ENCODE data around the gene KCNIP4. TPM values are rescaled to one million over a fixed set of nuclear protein-coding genes. Genes with fewer than 3 reads are reported as not detected.

Gene KCNIP4
- total and polyA plus RNA-seq, 2 donors (not counting 1 experiment from before 2014, with no cell fraction given): not detected

DNA sequence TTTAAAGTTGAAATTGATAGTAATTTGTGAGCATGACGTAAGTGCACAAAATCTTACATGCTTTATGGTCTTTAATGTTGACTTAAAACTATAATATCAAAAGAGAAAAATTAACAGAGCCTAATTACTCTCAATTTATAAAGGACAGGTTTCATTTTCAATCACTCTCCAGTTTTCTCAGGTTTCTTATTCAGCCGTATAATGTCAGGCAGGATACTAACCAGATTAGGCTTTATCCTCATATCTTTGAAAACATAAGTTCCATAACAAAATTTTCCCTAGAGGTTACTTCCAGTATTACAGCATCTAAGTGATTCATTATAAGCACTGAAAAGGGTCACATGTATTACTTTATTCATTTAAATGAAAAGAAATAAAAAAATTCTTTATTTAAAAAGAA is 756.2 kb downstream of the KCNIP4 start:
- no peak overlapping the region for H3K9ac ChIP-seq (ENCODE audit: low read length)
- intact Hi-C loops (cut with micrococcal nuclease): no loop called here
- no peak overlapping the region for H3K4me3 ChIP-seq (ENCODE audit: control extremely low read depth in 1 of 5, extremely low read depth in 1 of 5, insufficient read depth in 1 of 5, low read depth in 2 of 5, low read length in 4 of 5)
- Mint-ChIP-seq H3K27ac (no peak overlapping the region), H3K4me3 (no peak overlapping the region), H3K27me3 (no peaks in the 10 kb centered on the region), H3K4me1 (no peaks in the 10 kb centered on the region), H3K9me3 (ENCODE audit: insufficient read depth) (peaks cover 2% of the 10 kb centered on the region)
- no peak overlapping the region for H3K27ac ChIP-seq (ENCODE audit: low read length in 2 of 2)
- no peak for ATAC-seq (ENCODE audit: low read depth)
- ChIA-PET CTCF (no interaction called here), POLR2A (no interaction called here)
- WGBS (ENCODE audit: insufficient coverage): no CpG with 5 or more reads among the region's 2 CpGs
- no peaks in the 10 kb centered on the region for H3K36me3 ChIP-seq (replicated peaks in 1 of 2; ENCODE audit: control extremely low read depth in 1 of 2, control insufficient read depth in 1 of 2, extremely low read depth in 1 of 2, insufficient read depth in 2 of 2, low read length in 1 of 2)
- H3K79me2 ChIP-seq (ENCODE audit: control insufficient read depth, insufficient read depth, low read length): no peaks in the 10 kb centered on the region
- H3K4me1 ChIP-seq (ENCODE audit: control insufficient read depth in 2 of 2, insufficient read depth in 2 of 2, low read length in 2 of 2): no peaks in the 10 kb centered on the region
- DNase-seq: no peak
- TF ChIP-seq, protein P1, sequence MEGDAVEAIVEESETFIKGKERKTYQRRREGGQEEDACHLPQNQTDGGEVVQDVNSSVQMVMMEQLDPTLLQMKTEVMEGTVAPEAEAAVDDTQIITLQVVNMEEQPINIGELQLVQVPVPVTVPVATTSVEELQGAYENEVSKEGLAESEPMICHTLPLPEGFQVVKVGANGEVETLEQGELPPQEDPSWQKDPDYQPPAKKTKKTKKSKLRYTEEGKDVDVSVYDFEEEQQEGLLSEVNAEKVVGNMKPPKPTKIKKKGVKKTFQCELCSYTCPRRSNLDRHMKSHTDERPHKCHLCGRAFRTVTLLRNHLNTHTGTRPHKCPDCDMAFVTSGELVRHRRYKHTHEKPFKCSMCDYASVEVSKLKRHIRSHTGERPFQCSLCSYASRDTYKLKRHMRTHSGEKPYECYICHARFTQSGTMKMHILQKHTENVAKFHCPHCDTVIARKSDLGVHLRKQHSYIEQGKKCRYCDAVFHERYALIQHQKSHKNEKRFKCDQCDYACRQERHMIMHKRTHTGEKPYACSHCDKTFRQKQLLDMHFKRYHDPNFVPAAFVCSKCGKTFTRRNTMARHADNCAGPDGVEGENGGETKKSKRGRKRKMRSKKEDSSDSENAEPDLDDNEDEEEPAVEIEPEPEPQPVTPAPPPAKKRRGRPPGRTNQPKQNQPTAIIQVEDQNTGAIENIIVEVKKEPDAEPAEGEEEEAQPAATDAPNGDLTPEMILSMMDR (IDR thresholded peaks at IDR 0.05): no peak
- TF ChIP-seq EZH2 (IDR thresholded peaks at IDR 0.05; ENCODE audit: borderline replicate concordance, insufficient read depth, low read depth, low read length, poor library complexity, severe bottlenecking): no peak
- H2AFZ ChIP-seq (ENCODE audit: insufficient read depth, low read depth, low read length, poor library complexity, severe bottlenecking): no peak overlapping the region
- peaks cover 0 to 3% (median 0%) of the 10 kb centered on the region in 3 donors for H3K9me3 ChIP-seq (ENCODE audit: control extremely low read depth in 1 of 3, control insufficient read depth in 2 of 3, insufficient read depth in 1 of 3, low read length in 2 of 3)
- no peaks in the 10 kb centered on the region for H3K27me3 ChIP-seq (replicated peaks in 1 of 4; ENCODE audit: control extremely low read depth in 1 of 4, control insufficient read depth in 3 of 4, insufficient read depth in 4 of 4, low read length in 3 of 4)
- H4K20me1 ChIP-seq (ENCODE audit: control insufficient read depth, insufficient read depth, low read length, poor library complexity, severe bottlenecking): no peaks in the 10 kb centered on the region
- H3K4me2 ChIP-seq (replicated peaks; ENCODE audit: low read depth, low read length, poor library complexity, severe bottlenecking): no peak overlapping the region

DNA sequence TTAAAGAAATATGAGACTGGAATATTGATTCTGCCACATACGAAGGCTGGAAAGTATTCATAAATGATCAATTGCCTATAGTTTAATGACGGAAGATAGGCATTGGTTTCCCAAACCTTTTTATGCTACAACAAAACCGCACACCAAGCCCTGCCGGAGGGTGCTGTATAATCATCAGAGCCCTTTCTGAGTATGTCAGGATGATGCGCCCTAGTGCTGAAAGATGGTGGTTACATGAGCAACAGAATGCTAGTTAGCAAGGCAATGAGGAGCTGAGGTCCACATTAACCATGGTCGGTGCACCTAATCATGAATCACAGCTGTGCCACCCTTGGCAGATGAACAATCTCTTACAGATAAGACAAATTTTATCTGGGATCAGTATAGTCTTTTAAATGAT is 757.3 kb downstream of the KCNIP4 start:
- TF ChIP-seq, protein P1 (IDR thresholded peaks at IDR 0.05): no peak
- TF ChIP-seq EZH2 (IDR thresholded peaks at IDR 0.05; ENCODE audit: borderline replicate concordance, insufficient read depth, low read depth, low read length, poor library complexity, severe bottlenecking): no peak
- Mint-ChIP-seq H3K27me3 (no peaks in the 10 kb centered on the region), H3K4me1 (no peaks in the 10 kb centered on the region), H3K27ac (no peak overlapping the region), H3K4me3 (no peak overlapping the region), H3K9me3 (ENCODE audit: insufficient read depth) (peaks cover 2% of the 10 kb centered on the region)
- Histone ChIP-seq H3K79me2 (ENCODE audit: control insufficient read depth, insufficient read depth, low read length) (no peaks in the 10 kb centered on the region), H3K36me3 (replicated peaks in 1 of 2; ENCODE audit: control extremely low read depth in 1 of 2, control insufficient read depth in 1 of 2, extremely low read depth in 1 of 2, insufficient read depth in 2 of 2, low read length in 1 of 2) (no peaks in the 10 kb centered on the region), H3K9ac (ENCODE audit: low read length) (no peak overlapping the region), H4K20me1 (ENCODE audit: control insufficient read depth, insufficient read depth, low read length, poor library complexity, severe bottlenecking) (no peaks in the 10 kb centered on the region), H3K27me3 (replicated peaks in 1 of 4; ENCODE audit: control extremely low read depth in 1 of 4, control insufficient read depth in 3 of 4, insufficient read depth in 4 of 4, low read length in 3 of 4) (no peaks in the 10 kb centered on the region), H3K4me2 (replicated peaks; ENCODE audit: low read depth, low read length, poor library complexity, severe bottlenecking) (no peak overlapping the region), H3K4me1 (ENCODE audit: control insufficient read depth in 2 of 2, insufficient read depth in 2 of 2, low read length in 2 of 2) (no peaks in the 10 kb centered on the region), H3K4me3 (ENCODE audit: control extremely low read depth in 1 of 5, extremely low read depth in 1 of 5, insufficient read depth in 1 of 5, low read depth in 2 of 5, low read length in 4 of 5) (no peak overlapping the region), H2AFZ (ENCODE audit: insufficient read depth, low read depth, low read length, poor library complexity, severe bottlenecking) (no peak overlapping the region), H3K9me3 (ENCODE audit: control extremely low read depth in 1 of 3, control insufficient read depth in 2 of 3, insufficient read depth in 1 of 3, low read length in 2 of 3) (peaks cover 0 to 3% (median 0%) of the 10 kb centered on the region in 3 donors), H3K27ac (ENCODE audit: low read length in 2 of 2) (no peak overlapping the region)
- ATAC-seq (ENCODE audit: low read depth): no peak
- POLR2A ChIA-PET: no interaction called here
- 97% methylated on average over 3 of the region's 6 CpGs for WGBS (ENCODE audit: insufficient coverage)
- CTCF ChIA-PET: no interaction called here
- intact Hi-C loops (cut with micrococcal nuclease): no loop called here
- DNase-seq: no peak
